ENCODE results near the gene L1TD1. TPM values are rescaled to one million over a fixed set of nuclear protein-coding genes. Genes with fewer than 3 reads are reported as not detected.
"Not testable (repeated sequence)": the region's sequence is repeated elsewhere in the genome, so short reads cannot be mapped to it uniquely, and the experiment has no call there.

The L1TD1 gene
- total RNA-seq, 1 donor, result under 0.01 TPM

DNA sequence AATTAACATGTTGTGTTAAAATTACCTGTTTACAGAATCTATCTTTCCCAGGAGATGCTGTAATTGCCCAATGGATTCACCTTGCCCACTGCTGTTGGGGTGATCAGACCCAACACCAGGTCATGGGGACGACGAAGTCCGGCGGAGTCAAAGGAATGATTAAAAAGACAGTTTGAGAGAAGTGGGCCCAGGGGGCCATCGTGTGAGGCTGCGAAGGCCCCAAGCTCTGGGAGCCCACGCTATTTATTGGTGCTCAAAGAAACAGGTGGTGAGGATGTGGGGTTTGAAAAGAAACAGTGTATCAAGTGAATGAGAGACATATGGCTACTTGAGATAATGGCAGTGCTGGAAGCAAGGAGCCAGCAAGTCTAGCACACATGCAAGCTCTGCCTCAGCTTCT is 16.3 kb upstream of the L1TD1 start:
- no peak for DNase-seq (ENCODE audit: low read depth)
- TF ChIP-seq, protein P1, sequence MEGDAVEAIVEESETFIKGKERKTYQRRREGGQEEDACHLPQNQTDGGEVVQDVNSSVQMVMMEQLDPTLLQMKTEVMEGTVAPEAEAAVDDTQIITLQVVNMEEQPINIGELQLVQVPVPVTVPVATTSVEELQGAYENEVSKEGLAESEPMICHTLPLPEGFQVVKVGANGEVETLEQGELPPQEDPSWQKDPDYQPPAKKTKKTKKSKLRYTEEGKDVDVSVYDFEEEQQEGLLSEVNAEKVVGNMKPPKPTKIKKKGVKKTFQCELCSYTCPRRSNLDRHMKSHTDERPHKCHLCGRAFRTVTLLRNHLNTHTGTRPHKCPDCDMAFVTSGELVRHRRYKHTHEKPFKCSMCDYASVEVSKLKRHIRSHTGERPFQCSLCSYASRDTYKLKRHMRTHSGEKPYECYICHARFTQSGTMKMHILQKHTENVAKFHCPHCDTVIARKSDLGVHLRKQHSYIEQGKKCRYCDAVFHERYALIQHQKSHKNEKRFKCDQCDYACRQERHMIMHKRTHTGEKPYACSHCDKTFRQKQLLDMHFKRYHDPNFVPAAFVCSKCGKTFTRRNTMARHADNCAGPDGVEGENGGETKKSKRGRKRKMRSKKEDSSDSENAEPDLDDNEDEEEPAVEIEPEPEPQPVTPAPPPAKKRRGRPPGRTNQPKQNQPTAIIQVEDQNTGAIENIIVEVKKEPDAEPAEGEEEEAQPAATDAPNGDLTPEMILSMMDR (IDR thresholded peaks at IDR 0.05; ENCODE audit: insufficient read depth, low read depth, low read length), result no peak
- H3K4me3 ChIP-seq (ENCODE audit: low read depth, low read length), result no peak overlapping the region

DNA sequence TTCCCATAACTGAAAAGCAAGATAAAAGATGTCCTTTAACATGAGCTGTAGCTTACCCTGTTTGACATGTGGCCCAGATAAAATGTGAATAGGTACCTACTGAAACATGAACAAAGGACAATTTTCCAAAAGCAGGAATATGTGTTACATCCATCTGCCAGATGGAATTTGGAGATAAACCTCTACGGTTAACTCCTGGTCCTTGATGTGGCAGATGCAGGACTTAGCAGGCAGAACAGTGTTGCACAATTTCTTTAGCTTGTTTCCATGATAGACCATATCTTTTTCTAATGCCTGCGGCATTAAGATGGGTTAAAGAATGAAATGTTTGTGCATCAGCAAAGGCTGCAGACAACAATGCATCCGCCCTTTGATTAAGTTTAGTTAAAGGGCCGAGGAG is 14.6 kb upstream of the L1TD1 start:
- H3K4me3 ChIP-seq (ENCODE audit: low read depth, low read length); DNase-seq (ENCODE audit: low read depth): not testable (repeated sequence)

DNA sequence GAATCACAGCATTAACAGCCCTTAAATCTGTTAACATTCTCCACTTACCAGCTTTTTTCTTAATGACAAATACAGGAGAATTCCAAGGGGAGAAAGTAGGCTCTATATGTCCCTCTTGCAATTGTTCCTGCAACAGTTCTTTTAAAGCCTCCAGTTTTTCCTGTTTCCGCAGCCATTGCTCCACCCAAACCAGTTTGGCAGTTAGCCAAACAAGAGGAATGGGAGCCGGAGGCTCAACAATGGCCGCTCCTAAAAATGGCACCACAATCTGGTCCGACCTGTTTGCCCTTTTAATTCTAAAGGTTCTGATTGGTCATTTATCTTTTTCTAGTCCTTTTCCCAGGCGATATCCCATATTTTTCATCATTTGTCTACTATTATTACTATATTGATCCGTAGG is 14.0 kb upstream of the L1TD1 start:
- TF ChIP-seq, protein P1 (IDR thresholded peaks at IDR 0.05; ENCODE audit: insufficient read depth, low read depth, low read length), result no peak
- no peak overlapping the region for H3K4me3 ChIP-seq (ENCODE audit: low read depth, low read length)
- no peak for DNase-seq (ENCODE audit: low read depth)

DNA sequence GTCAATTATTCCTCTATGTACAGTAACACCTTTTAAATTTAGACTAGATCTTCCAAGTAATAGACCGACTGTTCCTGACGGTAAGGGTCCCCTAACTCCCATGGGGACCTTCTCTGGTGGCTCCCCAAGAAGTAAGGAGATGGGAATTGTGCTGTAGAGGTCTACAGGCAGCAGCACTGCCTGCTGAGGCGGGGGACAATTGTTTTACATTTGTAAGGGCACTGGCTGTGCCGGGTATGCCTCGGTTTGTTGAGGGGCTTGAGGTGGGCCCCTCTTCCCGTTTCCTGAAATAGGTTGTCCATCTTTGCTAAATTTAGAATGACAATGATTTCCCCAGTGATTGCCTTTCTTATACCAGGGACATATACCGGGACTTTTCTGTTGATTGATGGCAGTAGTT is 13.1 kb upstream of the L1TD1 start:
- no peak overlapping the region for H3K4me3 ChIP-seq (ENCODE audit: low read depth, low read length)
- DNase-seq (ENCODE audit: low read depth), result no peak
- TF ChIP-seq, protein P1 (IDR thresholded peaks at IDR 0.05; ENCODE audit: insufficient read depth, low read depth, low read length), result no peak

DNA sequence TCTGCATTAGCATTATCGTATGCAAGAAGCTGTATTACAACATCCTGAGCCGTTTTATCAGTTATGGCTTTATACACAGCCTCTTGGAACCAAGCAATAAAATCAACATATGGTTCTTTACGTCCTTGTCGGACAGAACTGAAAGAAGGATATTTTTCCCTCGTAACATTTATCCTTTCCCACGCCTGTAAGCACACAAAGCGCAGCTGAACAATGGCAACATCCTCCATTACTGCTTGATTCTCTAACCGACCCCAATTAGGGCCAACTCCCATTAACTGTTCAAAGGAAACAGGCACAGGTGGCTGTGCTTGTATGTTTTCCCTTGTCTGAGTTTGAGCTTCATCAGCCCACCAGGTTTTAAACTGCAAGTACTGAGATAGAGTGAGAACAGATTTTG is 12.5 kb upstream of the L1TD1 start:
- DNase-seq (ENCODE audit: low read depth), result peak; percentile 43
- not testable (repeated sequence) for H3K4me3 ChIP-seq (ENCODE audit: low read depth, low read length)

DNA sequence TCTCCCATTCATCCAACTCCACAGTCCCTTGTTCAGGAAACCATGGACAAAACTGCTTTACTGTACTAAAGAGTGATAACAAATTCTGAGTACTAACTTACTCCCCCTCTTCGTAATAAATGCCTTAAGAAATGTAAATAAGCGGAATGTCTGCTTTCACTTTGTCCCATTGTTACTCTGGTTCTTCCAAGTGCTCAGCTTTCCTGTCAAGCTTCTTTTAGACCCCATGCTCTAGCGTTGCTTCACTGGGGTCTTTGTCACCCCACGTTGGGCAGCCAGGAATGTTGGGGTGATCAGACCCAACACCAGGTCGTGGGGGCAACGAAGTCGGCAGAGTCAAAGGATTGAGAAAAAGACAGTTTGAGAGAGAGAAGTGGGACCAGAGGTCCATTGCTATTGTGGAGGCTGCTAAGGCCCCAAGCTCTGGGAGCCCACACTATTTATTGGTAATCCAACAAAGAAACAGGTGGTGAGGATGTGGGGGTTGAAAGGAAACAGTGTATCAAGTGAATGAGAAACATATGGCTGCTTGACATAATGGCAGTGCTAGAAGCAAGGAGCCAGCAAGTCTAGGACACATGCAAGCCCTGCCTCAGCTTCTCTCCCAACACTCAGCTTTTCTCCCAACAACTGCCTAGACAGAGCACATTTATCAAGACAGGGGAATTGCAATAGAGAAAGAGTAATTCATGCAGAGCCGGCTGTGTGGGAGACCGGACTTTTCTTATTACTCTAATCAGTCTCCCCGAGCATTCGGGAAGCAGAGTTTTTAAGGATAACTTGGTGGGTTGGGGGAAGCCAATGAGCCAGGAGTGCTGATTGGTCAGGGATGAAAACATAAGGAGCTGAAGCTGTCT is 11.3 kb upstream of the L1TD1 start:
- DNase-seq (ENCODE audit: low read depth), result not testable (repeated sequence)

DNA sequence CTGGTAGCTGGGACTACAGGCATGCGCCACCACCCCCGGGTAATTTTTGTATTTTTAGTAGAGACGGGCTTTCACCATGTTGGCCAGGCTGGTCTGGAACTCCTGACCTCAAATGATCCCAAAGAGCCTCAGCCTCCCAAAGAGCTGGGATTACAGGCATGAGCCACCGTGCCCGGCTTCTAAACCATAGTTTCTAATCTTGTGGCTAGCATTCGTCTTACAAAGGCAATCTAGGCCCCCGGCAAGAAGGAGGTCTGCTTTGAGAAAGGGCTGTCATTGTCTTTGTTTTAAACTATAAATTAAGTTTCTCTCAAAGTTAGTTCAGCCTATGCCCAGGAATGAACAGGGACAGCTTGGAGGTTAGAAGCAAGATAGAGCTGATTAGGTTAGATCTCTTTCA is 10.3 kb upstream of the L1TD1 start:
- TF ChIP-seq, protein P1 (IDR thresholded peaks at IDR 0.05; ENCODE audit: insufficient read depth, low read depth, low read length), result no peak
- DNase-seq (ENCODE audit: low read depth), result no peak
- no peak overlapping the region for H3K4me3 ChIP-seq (ENCODE audit: low read depth, low read length)

More for the DNA sequence above, 11.3 kb upstream of the L1TD1 start:
- peak overlapping the region; percentile 33 for H3K4me3 ChIP-seq (ENCODE audit: low read depth, low read length)

DNA sequence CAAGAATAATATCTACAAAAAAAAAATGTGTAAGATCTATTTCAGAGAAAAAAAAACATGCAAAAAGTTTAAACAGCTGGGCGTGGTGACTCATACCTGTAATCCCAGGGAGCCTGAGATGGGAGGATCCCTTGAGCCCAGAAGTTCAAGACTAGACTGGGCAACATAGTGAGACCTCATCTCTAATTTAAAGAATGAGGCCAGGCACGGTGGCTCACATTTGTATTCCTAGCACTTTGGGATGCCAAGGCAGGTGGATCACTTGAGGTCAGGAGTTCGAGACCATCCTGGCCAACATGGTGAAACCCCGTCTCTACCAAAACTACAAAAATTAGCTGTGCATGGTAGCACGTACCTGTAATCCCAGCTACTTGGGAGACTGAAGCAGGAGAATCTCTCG is 9.4 kb upstream of the L1TD1 start:
- not testable (repeated sequence) for H3K4me3 ChIP-seq (ENCODE audit: low read depth, low read length); DNase-seq (ENCODE audit: low read depth)

DNA sequence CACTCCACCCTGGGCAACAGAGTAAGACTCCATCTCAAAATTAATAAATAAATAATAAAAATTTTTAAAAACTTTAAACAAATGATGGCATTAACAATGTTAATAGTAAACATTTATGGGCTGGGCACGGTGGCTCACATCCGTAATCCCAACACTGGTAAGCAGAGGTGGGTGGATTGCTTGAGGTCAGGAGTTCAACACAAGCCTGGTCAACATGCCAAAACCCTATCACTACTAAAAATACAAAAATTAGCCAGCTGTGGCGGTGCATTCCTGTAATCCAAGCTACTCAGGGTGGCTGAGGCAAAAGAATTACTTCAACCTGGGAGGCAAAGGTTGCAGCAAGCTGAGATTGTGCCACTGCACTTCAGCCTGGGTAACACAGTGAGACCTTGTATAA is 9.0 kb upstream of the L1TD1 start:
- TF ChIP-seq, protein P1 (IDR thresholded peaks at IDR 0.05; ENCODE audit: insufficient read depth, low read depth, low read length), result no peak
- no peak for DNase-seq (ENCODE audit: low read depth)
- no peak overlapping the region for H3K4me3 ChIP-seq (ENCODE audit: low read depth, low read length)

Measured in fibroblast of villous mesenchyme (primary cell).